GM12892 (cell line): ENCODE results near the gene CCR4.

Experiments used
- POLR2A ChIP-seq: IDR thresholded peaks from 2 replicates; pipeline ENCODE4 v1.6.1; 2011; ENCODE audit warnings: low read depth, low read length, control low read depth
- POLR2AphosphoS5 ChIP-seq: IDR thresholded peaks from 2 replicates; pipeline ENCODE4 v1.6.1; 2011; ENCODE audit warnings: low read depth, low read length, control low read depth
- TAF1 ChIP-seq: IDR thresholded peaks from 2 replicates; pipeline ENCODE4 v1.6.1; 2011; ENCODE audit warnings: low read depth, mild to moderate bottlenecking, control low read depth, low read length, borderline replicate concordance

- no peak for TF ChIP-seq POLR2A
- TF ChIP-seq TAF1, result no peak
- TF ChIP-seq POLR2AphosphoS5, result no peak
These were observed 26.4 kb downstream of the CCR4 start for GRCh38 chr3:32977861-32978260.
